Ecto neural progenitor cell (in vitro differentiated cells): ENCODE data around the gene CGB1.
A peak's percentile ranks its signal among the peaks of the same experiment; 100 is the strongest.
"Not testable (repeated sequence)": the region's sequence is repeated elsewhere in the genome, so short reads cannot be mapped to it uniquely, and the experiment has no call there.

Source experiments
- DNase-seq: peaks from one replicate; pipeline ENCODE4 v3.0.0-alpha.2; 2018; ENCODE audit warnings: low spot score

CGB1 gene

DNA sequence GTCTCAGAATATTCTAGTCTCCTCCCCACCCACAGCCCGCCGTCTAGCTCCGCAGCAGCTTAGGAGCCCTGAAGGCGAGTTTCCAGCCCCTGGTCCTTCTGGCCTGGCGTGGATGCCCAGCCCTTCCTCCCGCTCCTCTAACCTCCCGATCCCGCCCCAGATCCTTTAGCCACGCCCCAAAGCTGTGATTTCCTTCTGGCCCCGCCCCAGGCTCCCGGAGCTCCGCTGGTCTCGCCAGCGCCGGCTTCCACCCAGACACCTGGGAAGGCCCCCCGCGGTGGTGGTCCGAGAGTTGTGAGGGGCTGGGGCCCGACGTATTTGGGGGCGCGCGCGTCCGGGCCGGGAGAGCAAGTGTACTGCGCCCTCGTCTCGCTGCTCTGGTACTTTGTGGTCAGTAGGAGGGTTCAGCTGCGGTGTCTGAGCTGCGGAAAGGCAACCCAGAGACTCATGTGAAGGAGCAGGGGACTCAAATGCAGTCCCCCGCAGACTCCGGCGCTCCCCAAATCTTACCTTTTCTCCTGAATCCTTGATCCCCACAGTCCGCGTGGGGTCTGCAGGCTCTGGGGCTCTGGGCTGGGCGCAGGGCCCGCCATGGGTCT lies 21.0 kb upstream of the CGB1 start, which contains the start of gene CGB7:
Gene CGB7, minus strand, starts transcription at position 114 of the 599 bp plus-strand sequence. CDS start 2,374 bp downstream, outside the sequence.
- DNase-seq, result peak; percentile 85

DNA sequence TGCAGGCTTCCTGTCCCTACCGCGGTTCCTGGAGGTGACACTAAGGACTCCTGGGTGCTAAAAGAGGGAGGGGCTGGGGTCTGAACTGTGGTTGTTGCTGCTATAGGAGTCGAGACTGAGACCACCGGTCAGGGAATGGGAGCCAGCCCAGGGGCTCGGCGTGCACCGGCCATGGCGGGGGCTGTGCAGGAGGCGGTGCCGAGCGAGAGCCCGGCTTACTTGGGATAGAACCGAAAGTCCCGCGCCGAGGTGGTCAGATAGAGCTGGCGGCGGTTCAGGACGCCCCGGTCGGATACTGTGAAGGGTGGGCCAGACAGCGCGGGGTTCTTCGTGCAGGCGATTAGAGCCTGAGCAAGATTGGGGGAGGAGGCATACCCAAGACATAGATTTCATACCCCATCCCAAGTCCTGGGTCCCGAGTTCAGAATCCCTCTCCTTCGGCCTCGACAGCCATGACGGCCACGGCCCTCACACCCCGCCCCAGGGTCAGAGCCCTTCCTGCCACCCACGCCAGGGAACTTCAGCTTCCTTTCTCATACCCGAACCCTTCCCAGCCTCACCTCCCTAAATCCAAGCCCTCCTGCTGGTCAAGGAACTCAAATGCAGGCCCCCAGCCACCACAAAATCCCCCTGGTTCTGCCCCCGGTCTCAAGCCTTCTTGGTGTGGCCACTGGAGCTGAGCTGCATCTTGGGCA lies 20.4 kb upstream of the CGB1 start:
- DNase-seq, result not testable (repeated sequence)

DNA sequence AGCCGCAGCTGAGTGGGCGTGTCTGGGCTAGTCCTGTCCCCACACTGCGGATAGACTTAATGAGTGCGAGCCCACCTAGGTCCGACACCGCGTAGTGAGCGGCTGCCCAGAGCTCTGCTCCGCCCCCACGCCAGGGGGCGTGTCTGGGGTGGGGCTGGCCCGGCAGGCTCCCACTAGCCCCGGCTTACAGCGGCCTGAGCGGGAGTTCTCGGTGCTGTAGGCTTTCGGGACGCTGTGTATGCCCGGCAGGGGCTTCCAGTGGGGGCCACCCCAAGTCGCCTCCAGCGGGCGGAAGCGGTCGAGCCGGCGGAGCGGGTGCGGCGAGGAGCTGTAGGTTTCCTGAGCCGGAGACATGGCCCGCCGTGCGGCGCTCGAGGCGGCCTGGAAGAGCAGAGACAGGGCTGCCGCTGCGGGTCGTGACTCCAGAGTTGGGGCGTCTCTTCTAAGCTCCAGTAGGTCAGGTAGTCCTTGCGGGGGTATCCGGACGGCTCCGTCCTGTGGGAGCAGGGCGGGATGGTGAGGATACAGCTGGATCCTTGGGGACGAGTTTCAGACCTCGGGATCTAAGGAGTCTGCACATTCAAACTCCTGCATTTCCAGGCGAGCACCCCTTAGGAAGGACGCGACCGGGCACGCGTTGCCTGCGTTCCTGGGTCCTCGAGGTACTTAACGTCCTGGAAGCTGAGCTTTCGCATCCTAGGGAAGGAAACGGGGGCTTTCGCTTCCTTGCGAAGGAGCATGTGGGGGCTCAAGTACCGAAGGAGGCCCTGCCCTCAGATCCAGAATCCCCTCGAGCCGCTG lies 19.6 kb upstream of the CGB1 start:
- peak; percentile 82 for DNase-seq

DNA sequence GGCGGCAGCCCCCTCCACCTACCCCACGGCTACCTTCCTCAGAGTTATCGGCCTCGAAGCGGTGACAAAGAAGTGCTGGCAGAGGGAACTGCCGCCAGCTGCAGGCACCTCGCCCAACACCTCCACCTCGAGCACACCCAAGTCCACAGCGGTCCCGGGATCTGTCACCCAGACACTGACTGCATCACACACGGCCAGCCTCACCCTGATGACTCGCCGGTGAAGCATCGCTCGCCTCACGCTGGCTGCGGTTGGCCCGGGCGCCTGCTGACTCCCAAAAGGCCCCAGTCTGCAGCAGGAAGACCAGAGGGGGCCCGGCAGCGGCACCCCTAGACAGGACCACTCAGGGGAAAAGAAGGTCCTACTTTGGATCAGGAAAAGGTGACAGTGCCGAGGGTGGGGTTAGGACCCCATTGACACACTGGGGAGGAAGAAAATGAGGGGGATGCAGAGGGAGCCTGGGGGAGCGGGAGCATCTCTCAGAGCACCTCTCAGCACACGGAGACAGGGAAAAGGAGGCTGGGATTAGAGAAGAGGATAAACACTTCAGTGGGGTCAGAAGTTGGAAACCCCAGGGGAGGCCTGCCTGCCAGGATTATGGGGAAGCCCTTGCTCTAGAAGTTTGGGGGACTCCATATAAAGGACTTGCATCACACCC lies 13.8 kb upstream of the CGB1 start:
- not testable (repeated sequence) for DNase-seq

DNA sequence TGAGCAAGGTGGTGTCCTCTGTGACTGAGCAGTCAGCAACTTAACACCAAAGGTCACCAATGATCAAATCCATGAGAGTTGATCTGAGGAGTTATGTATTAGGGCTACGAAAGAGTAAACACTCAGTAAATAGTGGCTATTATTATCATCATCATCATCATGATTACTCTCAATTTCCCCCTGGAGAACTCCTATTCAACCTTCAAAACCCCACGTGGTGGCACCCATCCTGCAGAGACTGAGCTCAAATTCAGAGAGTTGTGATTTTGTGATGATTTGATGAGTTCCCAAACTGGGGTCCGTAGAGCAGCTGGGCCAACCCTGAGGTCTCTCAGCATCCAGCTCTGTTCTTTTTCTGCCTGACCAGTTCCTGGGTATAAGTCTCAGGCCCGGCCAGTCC lies 13.1 kb upstream of the CGB1 start:
- DNase-seq, result not testable (repeated sequence)

GRCh38 chr19:49049011-49049410 lies 12.3 kb upstream of the CGB1 start, which contains the start of gene CGB8:
TSS of gene CGB8 (minus strand) at chr19:49049111. CDS start at chr19:49048739, 372 bp downstream.
- DNase-seq, result not testable (repeated sequence)

DNA sequence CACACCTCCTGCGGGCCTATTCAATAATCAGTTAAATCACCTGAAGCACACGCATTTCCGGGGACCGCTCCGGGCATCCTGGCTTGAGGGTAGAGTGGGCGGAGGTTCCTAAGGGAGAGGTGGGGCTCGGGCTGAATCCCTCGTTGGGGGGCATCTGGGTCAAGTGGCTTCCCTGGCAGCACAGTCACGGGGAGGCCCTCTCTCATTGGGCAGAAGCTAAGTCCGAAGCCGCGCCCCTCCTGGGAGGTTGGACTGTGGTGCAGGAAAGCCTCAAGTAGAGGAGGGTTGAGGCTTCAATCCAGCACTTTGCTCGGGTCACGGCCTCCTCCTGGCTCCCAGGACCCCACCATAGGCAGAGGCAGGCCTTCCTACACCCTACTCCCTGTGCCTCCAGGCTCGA lies 6.9 kb upstream of the CGB1 start, which contains the start of gene CGB5:
Gene CGB5, plus strand, starts transcription at position 301 of the 400 bp plus-strand sequence. CDS start 362 bp downstream, outside the sequence.
- DNase-seq, result not testable (repeated sequence)

GRCh38 chr19:49042666-49043065 lies 6.0 kb upstream of the CGB1 start:
- not testable (repeated sequence) for DNase-seq

DNA sequence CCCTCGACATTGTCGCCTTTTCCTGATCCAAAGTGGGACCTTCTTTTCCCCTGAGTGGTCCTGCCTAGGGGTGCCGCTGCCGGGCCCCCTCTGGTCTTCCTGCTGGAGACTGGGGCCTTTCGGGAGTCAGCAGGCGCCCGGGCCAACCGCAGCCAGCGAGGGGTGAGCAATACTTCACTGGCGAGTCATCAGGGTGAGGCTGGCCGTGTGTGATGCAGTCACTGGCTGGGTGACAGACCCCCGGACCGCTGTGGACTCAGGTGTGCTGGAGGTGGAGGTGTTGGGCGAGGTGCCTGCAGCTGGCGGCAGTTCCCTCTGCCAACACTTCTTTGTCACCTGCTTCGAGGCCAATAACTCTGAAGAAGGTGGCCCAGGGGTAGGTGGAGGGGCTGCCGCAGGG lies 5.5 kb upstream of the CGB1 start:
- DNase-seq, result no peak

DNA sequence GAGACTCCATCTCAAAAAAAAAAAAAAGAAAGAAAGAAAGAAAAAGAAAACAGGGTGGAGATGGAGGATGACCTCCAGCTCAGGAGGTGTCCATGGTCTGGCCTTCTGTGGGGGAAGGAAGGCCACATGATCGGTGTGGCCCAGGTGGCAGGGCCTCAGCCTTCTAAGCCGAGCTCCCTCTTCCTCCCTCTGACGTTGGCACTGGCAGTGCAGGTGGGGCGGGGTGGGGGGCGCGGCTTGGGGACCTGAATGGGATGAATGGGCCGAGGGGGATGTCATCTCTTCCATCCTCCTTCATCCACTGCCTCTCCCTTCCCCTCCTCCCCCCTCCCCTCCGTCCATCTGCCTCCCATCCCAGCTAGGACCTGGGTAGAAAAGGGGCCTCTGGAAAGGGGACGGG lies 3.0 kb upstream of the CGB1 start:
- not testable (repeated sequence) for DNase-seq

- DNase-seq, result not testable (repeated sequence)
These were observed 2.0 kb upstream of the CGB1 start for GRCh38 chr19:49038557-49039276.

- not testable (repeated sequence) for DNase-seq
These were observed 1.4 kb upstream of the CGB1 start for GRCh38 chr19:49038111-49038510.

DNA sequence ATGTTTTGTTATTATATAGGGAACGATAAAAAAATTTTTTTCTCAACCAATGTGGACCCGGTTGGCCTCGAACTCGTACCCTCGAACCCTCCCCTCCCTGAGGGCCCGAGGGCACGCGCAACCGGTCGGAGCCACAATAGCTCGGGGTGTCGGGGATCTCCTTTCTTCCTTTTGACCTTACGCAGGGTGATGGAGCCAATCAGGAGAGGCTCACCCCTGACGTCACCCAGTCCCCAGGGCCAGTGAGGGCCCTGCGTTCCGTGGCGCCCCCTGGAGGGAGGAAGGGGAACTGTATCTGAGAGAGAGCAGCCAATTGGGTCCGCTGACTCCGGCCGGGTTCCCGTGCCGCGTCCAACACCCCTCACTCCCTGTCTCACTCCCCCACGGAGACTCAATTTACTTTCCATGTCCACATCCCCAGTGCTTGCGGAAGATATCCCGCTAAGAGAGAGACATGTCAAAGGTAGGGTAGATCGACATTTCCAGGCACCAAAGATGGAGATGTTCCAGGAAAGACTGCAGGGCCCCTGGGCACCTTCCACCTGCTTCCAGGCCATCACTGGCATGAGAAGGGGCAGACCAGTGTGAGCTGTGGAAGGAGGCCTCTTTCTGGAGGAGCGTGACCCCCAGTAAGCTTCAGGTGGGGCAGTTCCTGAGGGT lies 4.9 kb downstream of the CGB1 start, which contains the start of gene CGB2:
Gene CGB2, plus strand, starts transcription at position 249 of the 660 bp plus-strand sequence. Its CDS starts 206 bp downstream, at position 455.
- DNase-seq, result not testable (repeated sequence)

DNA sequence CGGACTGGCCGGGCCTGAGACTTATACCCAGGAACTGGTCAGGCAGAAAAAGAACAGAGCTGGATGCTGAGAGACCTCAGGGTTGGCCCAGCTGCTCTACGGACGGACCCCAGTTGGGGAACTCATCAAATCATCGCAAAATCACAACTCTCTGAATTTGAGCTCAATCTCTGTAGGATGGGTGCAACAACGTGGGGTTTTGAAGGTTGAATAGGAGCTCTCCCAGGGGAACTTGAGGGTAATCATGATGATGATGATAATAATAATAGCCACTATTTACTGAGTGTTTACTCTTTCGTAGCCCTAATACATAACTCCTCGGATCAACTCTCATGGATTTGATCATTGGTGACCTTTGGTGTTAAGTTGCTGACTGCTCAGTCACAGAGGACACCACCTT lies 6.4 kb downstream of the CGB1 start:
- DNase-seq, result not testable (repeated sequence)

GRCh38 chr19:49029749-49030148 lies 6.9 kb downstream of the CGB1 start:
- not testable (repeated sequence) for DNase-seq

GRCh38 chr19:49028686-49029085 lies 8.0 kb downstream of the CGB1 start:
- DNase-seq, result not testable (repeated sequence)

GRCh38 chr19:49025599-49025998 lies 11.1 kb downstream of the CGB1 start:
- DNase-seq, result not testable (repeated sequence)

- not testable (repeated sequence) for DNase-seq
These were observed 11.6 kb downstream of the CGB1 start for GRCh38 chr19:49025088-49025487.

DNA sequence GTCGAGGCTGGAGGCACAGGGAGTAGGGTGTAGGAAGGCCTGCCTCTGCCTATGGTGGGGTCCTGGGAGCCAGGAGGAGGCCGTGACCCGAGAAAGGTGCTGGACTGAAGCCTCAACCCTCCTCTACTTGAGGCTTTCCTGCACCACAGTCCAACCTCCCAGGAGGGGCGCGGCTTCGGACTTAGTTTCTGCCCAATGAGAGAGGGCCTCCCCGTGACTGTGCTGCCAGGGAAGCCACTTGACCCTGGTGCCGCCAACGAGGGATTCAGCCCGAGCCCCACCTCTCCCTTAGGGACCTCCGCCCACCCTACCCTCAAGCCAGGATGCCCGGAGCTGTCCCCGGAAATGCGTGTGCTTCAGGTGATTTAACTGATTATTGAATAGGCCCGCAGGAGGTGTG lies 12.5 kb downstream of the CGB1 start, which contains the start of gene CGB3:
Gene CGB3, minus strand, starts transcription at position 101 of the 400 bp plus-strand sequence. CDS start 362 bp downstream, outside the sequence.
- not testable (repeated sequence) for DNase-seq

GRCh38 chr19:49022116-49022515 lies 14.6 kb downstream of the CGB1 start:
- no peak for DNase-seq
